Chondrocyte (in vitro differentiated cells): ENCODE results near the gene IL5. TPM values are rescaled to one million over a fixed set of nuclear protein-coding genes. Genes with fewer than 3 reads are reported as not detected.
"Not testable (repeated sequence)": the region's sequence is repeated elsewhere in the genome, so short reads cannot be mapped to it uniquely, and the experiment has no call there.

Source experiments
- DNase-seq: peaks from one replicate; pipeline ENCODE4 v3.0.0; 2021; ENCODE audit warnings: mixed read lengths, low spot score
- H3K27ac Mint-ChIP-seq: one replicate; pipeline ENCODE4 v1.8.0; 2021; ENCODE audit warnings: mild to moderate bottlenecking, moderate library complexity, mixed read lengths; ENCODE audit not compliant: unreplicated experiment
- H3K27me3 Mint-ChIP-seq: 2 replicates; pipeline ENCODE4 v1.8.0; 2021; ENCODE audit warnings: low read depth, mixed read lengths
- H3K36me3 Mint-ChIP-seq: 2 replicates; pipeline ENCODE4 v1.8.0; 2021; ENCODE audit warnings: low read depth, mixed read lengths
- H3K4me1 Mint-ChIP-seq: 2 replicates; pipeline ENCODE4 v1.8.0; 2021; ENCODE audit warnings: low read depth, mild to moderate bottlenecking, mixed read lengths
- H3K4me3 Mint-ChIP-seq: one replicate; pipeline ENCODE4 v1.8.0; 2021; ENCODE audit warnings: mild to moderate bottlenecking, moderate library complexity, mixed read lengths; ENCODE audit not compliant: unreplicated experiment
- H3K9me3 Mint-ChIP-seq: 2 replicates; pipeline ENCODE4 v1.8.0; 2021; ENCODE audit warnings: low read depth, mixed read lengths
- total RNA-seq: library from RNA; stranded (reverse); gene quantifications from 3 replicates; pipeline ENCODE4 v1.2.1, GENCODE V29; 2021
- TF ChIP-seq, protein P1 (sequence below): fragments of 200-600 bp; sonication (generic); IDR thresholded peaks from 2 replicates; pipeline ENCODE4 v1.5.0; 2021; ENCODE audit warnings: antibody characterized with exemption, mild to moderate bottlenecking, moderate library complexity

The IL5 gene
- total RNA-seq, 1 donor from 2014 or later: not detected

DNA sequence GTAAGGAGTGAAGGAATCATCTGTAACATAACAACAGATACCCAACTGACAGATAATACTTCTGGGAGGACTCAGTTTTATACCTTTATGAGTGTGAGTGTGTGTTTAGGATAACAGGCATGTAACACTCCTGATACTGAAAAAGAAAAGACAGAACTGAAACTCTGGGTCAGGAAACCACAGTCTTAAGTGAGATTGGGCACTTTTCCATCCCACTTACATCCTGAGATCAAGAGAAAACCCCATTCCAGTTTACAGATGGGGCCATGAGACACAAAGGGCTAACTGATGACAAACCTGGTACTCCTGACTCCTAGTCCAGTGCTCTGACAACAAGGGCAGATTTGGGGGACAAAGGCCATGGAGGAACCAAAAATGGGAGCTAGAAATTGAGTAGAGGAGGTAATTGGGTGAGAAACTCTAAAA, 18.0 kb downstream of the IL5 start:
- DNase-seq: no peak
- no peaks in the 10 kb centered on the region for H3K36me3 Mint-ChIP-seq
- no peak overlapping the region for H3K4me3 Mint-ChIP-seq
- H3K27ac Mint-ChIP-seq: no peak overlapping the region
- peaks cover 5% of the 10 kb centered on the region for H3K27me3 Mint-ChIP-seq
- H3K9me3 Mint-ChIP-seq: no peaks in the 10 kb centered on the region
- H3K4me1 Mint-ChIP-seq: peaks cover 3% of the 10 kb centered on the region
- TF ChIP-seq, protein P1, sequence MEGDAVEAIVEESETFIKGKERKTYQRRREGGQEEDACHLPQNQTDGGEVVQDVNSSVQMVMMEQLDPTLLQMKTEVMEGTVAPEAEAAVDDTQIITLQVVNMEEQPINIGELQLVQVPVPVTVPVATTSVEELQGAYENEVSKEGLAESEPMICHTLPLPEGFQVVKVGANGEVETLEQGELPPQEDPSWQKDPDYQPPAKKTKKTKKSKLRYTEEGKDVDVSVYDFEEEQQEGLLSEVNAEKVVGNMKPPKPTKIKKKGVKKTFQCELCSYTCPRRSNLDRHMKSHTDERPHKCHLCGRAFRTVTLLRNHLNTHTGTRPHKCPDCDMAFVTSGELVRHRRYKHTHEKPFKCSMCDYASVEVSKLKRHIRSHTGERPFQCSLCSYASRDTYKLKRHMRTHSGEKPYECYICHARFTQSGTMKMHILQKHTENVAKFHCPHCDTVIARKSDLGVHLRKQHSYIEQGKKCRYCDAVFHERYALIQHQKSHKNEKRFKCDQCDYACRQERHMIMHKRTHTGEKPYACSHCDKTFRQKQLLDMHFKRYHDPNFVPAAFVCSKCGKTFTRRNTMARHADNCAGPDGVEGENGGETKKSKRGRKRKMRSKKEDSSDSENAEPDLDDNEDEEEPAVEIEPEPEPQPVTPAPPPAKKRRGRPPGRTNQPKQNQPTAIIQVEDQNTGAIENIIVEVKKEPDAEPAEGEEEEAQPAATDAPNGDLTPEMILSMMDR: no peak

DNA sequence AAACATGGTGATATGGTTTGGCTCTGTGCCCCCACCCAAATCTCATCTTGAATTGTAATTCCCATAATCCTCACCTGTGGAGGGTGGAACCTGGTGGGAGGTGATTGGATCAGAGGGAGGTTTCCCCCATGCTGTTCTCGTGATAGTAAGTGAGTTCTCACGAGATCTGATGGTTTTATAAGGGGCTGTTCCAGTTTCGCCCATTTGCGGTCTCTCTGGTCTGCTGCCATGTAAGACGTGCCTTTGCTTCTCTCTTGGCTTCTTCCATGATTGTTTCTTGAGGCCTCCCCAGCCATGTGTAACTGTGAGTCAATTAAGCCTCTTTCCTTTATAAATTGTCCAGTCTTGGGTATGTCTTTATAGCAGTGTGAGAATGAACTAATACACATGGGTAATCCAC, 18.4 kb downstream of the IL5 start:
- H3K27ac Mint-ChIP-seq, H3K27me3 Mint-ChIP-seq, H3K4me1 Mint-ChIP-seq, H3K9me3 Mint-ChIP-seq, DNase-seq, H3K36me3 Mint-ChIP-seq, H3K4me3 Mint-ChIP-seq: not testable (repeated sequence)

DNA sequence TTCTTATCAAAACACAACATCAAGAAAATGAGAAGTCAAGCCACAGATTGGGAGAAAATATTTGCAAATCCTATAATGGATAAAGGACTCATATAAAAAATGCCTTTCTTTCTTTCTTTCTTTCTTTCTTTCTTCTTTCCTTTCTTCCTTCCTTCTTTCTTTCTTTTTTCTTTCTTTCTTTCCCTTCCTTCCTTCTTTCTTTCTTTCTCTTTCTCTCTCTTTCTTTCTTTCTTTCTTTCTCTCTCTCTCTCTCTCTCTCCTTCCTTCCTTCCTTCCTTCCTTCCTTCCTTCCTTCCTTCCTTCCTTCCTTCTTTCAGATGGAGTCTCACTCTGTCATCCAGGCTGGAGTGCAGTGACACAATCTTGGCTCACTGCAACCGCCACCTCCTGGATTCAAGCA, 21.3 kb downstream of the IL5 start:
- not testable (repeated sequence) for H3K27ac Mint-ChIP-seq, H3K27me3 Mint-ChIP-seq, H3K36me3 Mint-ChIP-seq

DNA sequence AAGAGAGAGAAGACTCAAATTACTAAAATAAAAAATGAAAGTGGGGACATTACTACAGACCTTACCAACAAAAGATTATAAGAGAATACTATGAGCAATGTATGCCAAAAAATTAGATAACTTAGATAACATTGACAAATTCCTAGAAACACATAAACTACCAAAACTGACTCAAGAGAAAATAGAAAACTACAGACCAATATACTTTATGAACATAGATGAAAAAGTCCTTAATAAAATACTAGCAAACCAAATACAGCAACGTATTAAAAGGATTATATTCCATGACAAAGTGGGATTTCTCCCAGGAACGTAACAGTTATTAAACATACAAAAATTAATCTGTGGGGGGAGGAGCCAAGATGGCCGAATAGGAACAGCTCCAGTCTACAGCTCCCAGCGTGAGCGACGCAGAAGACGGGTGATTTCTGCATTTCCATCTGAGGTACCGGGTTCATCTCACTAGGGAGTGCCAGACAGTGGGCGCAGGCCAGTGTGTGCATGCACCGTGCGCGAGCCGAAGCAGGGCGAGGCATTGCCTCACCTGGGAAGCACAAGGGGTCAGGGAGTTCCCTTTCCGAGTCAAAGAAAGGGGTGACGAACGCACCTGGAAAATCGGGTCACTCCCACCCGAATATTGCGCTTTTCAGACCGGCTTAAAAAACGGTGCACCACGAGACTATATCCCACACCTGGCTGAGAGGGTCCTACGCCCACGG, 29.5 kb downstream of the IL5 start:
- DNase-seq, H3K4me1 Mint-ChIP-seq, H3K27me3 Mint-ChIP-seq, H3K4me3 Mint-ChIP-seq, H3K27ac Mint-ChIP-seq: not testable (repeated sequence)
- peaks cover 27% of the 10 kb centered on the region for H3K9me3 Mint-ChIP-seq
- H3K36me3 Mint-ChIP-seq: peaks cover 12% of the 10 kb centered on the region

More for the DNA sequence above, 21.3 kb downstream of the IL5 start:
- DNase-seq, H3K4me1 Mint-ChIP-seq, H3K9me3 Mint-ChIP-seq, H3K4me3 Mint-ChIP-seq: not testable (repeated sequence)

DNA sequence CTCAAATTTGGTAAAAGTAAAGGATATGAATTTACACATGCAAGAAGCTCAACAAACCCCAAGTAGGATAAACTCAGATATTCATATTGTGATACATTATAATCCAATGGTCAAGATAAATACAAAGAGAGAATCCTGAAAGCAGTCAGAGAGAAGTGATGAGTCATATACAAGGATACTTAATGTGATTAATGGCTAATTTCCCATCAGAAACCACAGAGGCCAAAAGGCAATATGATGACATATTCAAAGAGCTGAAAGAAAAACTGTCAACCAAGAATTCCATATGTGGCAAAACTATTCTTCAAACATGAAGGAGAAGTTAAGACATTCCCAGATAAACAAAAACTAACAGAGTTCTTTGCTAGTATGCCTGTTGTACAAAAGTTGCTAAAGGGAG, 33.2 kb downstream of the IL5 start:
- Mint-ChIP-seq H3K4me3 (no peak overlapping the region), H3K4me1 (peaks cover 22% of the 10 kb centered on the region), H3K9me3 (peaks cover 27% of the 10 kb centered on the region), H3K27ac (no peak overlapping the region), H3K36me3 (peaks cover 12% of the 10 kb centered on the region), H3K27me3 (no peaks in the 10 kb centered on the region)
- no peak for DNase-seq
- TF ChIP-seq, protein P1: no peak

DNA sequence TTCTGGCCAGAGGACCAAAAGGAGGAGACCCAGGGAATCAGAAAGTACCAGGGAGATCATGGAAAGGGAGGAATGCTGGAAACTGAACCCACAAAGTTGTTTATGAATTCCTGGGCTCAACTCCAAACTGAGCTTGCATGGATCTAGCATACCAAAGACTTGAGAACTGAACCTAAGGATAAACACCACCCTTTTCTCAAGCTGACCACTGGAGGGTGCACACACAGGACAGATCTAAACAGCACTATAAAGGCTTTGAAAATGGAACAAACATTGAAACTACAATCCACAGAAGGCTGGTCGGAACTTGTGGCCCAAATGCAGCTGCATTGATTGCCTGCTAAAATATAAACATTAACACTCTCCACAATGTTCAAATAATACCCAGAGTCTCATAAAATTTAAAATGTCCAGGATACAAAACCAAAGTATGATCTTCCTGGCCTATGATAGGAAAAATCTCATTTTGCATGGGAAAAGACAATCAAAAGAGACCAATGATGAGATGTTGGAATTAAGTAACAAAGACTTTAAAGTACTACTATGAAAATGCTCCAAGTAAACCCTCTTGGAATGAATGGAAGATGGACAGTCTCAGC, 37.1 kb downstream of the IL5 start:
- Mint-ChIP-seq H3K9me3 (peaks cover 12% of the 10 kb centered on the region), H3K27ac (peak overlapping the region; percentile 92), H3K4me1 (peaks cover 31% of the 10 kb centered on the region), H3K27me3 (no peaks in the 10 kb centered on the region), H3K36me3 (peaks cover 4% of the 10 kb centered on the region), H3K4me3 (no peak overlapping the region)
- TF ChIP-seq, protein P1: peak; percentile 82
- DNase-seq: no peak
